Measurements from ENCODE around the gene RCN1.

- TF ChIP-seq CTCF (IDR thresholded peaks at IDR 0.05), result no peak
- TF ChIP-seq POLR2A (IDR thresholded peaks at IDR 0.05), result no peak
These were observed 40.4 kb downstream of the RCN1 start for GRCh38 chr11:32131321-32131720.

All from heart left ventricle (tissue), 13 donors.